Body of pancreas (tissue), 4 donors: Measurements from ENCODE around the gene EHBP1. TPM values are rescaled to one million over a fixed set of nuclear protein-coding genes. Genes with fewer than 3 reads are reported as not detected.
"Not testable (repeated sequence)": the region's sequence is repeated elsewhere in the genome, so short reads cannot be mapped to it uniquely, and the experiment has no call there.

ENCODE experiments used
- ATAC-seq: fragments of 150-250 bp; one replicate; pipeline ENCODE4 v1.9.1; 2016
- DNase-seq, 4 donors: peaks; one replicate each; pipeline ENCODE4 v3.0.0-alpha.2; 2019
- H3K27ac ChIP-seq, 4 donors: fragments of 200-600 bp; sonication (generic); 1 replicate in 3 of 4; 2 replicates in 1 of 4; pipeline versions ENCODE4 v1.5.1 to v1.6.1; 2016 to 2019; ENCODE audit warnings: mild to moderate bottlenecking in 1 of 4, mixed read lengths in 1 of 4, moderate library complexity in 1 of 4
- H3K27me3 ChIP-seq, 2 donors: fragments of 200-600 bp; sonication (generic); one replicate each; pipeline ENCODE4 v1.6.0; 2016; ENCODE audit warnings: mild to moderate bottlenecking in 1 of 2
- H3K36me3 ChIP-seq, 2 donors: fragments of 200-600 bp; sonication (generic); replicated peaks in 1 of 2; 2 replicates each; pipeline ENCODE4 v1.5.1; 2016; ENCODE audit warnings: low read depth in 2 of 2; ENCODE audit not compliant: insufficient read depth in 1 of 2
- H3K4me1 ChIP-seq: fragments of 200-600 bp; sonication (generic); one replicate; pipeline ENCODE4 v1.6.0; 2016
- H3K4me3 ChIP-seq, 2 donors: fragments of 200-600 bp; sonication (generic); 1 replicate in 1 of 2; 2 replicates in 1 of 2; pipeline ENCODE4 v1.5.1; 2016 to 2019
- H3K9me3 ChIP-seq, 3 donors: fragments of 200-600 bp; sonication (generic); 1 replicate in 2 of 3; 2 replicates in 1 of 3; pipeline ENCODE4 v1.5.1; 2016
- POLR2A ChIP-seq, 3 donors: fragments of 450-650 bp; IDR thresholded peaks; one replicate each; pipeline ENCODE4 v1.6.1; 2016; ENCODE audit warnings: antibody characterized with exemption in 3 of 3, mild to moderate bottlenecking in 2 of 3
- whole genome bisulfite sequencing, 2 donors: methylation state at CpG; one replicate each; pipeline ENCODE4 v1.1.5; 2017; 5-methylcytosine and 5-hydroxymethylcytosine counted together
- intact Hi-C: fragments of 100-400 bp; cut with DNase I; formaldehyde crosslinking; loops from one replicate; pipeline ENCODE4 v1.15.1; 2023
- total RNA-seq, 2 donors: library from RNA; depleted of rRNA; stranded (reverse); fragments of >200 nt; gene quantifications; one replicate each; pipeline ENCODE4 v1.1.0, GENCODE V29; 2016
- TF ChIP-seq, protein P1 (sequence below), 7 experiments: fragments of 450-650 bp in 4 of 7; fragments of 200-600 bp in 3 of 7; sonication (generic) in 3 of 7; IDR thresholded peaks; one replicate each; pipeline ENCODE4 v1.5.1; 2016 to 2019; ENCODE audit warnings: antibody characterized with exemption in 7 of 7

The EHBP1 gene
- total RNA-seq, 2 donors from 2014 or later = 43.6 to 45.8 TPM

DNA sequence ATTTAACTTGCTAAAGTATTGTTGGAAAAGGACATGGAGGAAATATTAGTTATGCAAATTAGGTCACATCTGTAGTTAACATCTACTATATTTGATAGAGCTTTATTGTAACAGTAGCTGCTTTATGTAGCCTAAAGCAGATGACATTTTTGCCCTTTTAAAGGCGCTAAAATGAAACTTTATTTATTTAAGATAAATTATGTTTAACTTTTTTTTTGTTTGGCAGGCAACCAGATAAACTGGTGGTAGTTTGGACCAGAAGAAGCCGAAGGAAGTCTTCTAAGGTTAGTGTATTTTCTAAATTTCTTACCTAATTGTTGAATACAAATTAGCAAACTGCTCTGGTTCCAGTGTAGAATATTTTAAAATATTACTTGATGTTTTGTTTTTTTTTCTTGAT is 41.7 kb downstream of the EHBP1 start:
- ATAC-seq = no peak
- Histone ChIP-seq H3K9me3 (no peaks in the 10 kb centered on the region), H3K27me3 (no peaks in the 10 kb centered on the region), H3K4me3 (no peak overlapping the region), H3K4me1 (peaks cover 32% of the 10 kb centered on the region), H3K36me3 (no peaks in the 10 kb centered on the region), H3K27ac (no peak overlapping the region)
- intact Hi-C loops = no loop called here
- no peak for DNase-seq
- TF ChIP-seq, protein P1, sequence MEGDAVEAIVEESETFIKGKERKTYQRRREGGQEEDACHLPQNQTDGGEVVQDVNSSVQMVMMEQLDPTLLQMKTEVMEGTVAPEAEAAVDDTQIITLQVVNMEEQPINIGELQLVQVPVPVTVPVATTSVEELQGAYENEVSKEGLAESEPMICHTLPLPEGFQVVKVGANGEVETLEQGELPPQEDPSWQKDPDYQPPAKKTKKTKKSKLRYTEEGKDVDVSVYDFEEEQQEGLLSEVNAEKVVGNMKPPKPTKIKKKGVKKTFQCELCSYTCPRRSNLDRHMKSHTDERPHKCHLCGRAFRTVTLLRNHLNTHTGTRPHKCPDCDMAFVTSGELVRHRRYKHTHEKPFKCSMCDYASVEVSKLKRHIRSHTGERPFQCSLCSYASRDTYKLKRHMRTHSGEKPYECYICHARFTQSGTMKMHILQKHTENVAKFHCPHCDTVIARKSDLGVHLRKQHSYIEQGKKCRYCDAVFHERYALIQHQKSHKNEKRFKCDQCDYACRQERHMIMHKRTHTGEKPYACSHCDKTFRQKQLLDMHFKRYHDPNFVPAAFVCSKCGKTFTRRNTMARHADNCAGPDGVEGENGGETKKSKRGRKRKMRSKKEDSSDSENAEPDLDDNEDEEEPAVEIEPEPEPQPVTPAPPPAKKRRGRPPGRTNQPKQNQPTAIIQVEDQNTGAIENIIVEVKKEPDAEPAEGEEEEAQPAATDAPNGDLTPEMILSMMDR (IDR thresholded peaks at IDR 0.05) = no peak
- no peak for TF ChIP-seq POLR2A (IDR thresholded peaks at IDR 0.05)
- WGBS, 2 donors = 17 to 18% methylated on average over 2 of the region's 2 CpGs

DNA sequence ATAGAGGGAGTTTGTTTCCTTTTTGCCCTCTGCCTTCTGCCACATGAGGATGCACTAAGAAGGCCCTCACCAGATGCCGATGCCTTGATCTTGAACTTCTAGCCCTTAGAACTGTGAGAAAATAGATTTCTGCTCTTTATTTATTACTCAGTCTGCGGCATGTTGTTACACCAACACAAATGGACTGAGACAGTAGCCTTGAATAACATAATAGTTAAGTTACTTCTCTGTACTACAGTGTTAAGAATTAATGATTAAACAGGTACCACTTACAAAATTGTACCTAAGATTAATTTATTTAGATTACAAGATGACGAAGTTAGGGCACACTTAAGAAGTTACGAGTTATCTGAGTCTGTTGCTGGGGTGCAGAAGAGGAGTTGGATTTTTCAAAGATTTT is 42.4 kb downstream of the EHBP1 start:
- no peak for ATAC-seq
- peaks cover 32% of the 10 kb centered on the region for H3K4me1 ChIP-seq
- no peaks in the 10 kb centered on the region for H3K27me3 ChIP-seq
- H3K9me3 ChIP-seq = no peaks in the 10 kb centered on the region
- H3K4me3 ChIP-seq = no peak overlapping the region
- H3K36me3 ChIP-seq = no peaks in the 10 kb centered on the region
- H3K27ac ChIP-seq = no peak overlapping the region
- no peak for TF ChIP-seq POLR2A (IDR thresholded peaks at IDR 0.05)
- TF ChIP-seq, protein P1 (IDR thresholded peaks at IDR 0.05) = no peak
- no peak for DNase-seq
- 28 to 29% methylated on average over 4 of the region's 4 CpGs for WGBS, 2 donors
- intact Hi-C loops = no loop called here

DNA sequence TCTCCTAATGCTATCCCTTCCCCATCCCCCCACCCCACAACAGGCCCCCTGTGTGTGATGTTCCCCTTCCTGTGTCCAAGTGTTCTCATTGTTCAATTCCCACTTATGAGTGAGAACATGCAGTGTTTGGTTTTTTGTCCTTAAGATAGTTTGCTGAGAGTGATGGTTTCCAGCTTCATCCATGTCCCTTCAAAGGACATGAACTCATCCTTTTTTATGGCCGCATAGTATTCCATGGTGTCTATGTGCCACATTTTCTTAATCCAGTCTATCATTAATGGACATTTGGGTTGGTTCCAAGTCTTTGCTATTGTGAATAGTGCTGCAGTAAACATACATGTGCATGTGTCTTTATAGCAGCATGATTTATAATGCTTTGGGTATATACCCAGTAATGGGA is 43.6 kb downstream of the EHBP1 start:
- H3K36me3 ChIP-seq, H3K4me3 ChIP-seq, ATAC-seq, DNase-seq, H3K9me3 ChIP-seq, H3K27me3 ChIP-seq, H3K27ac ChIP-seq, intact Hi-C loops: not testable (repeated sequence)
- WGBS, 2 donors = 56 to 100% methylated on average over 1 of the region's 1 CpG
- H3K4me1 ChIP-seq = peaks cover 32% of the 10 kb centered on the region

DNA sequence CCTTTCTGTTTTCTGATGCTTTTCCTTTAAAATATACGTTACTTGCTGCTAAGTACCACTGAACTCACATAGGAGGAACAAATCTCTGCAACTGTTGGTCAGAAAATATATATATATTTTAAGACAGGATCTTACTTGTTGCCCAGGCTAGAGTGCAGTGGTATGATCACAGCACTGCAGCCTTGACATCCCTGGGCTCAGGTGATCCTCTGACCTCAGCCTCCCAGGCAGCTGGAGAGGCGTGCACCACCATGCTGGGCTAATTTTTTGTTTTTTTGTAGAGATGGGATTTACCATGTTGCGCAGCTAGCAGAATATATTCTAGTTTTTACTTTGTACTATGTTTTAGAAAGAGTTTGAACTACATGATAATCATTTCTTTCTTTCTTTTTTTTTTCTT is 51.5 kb downstream of the EHBP1 start:
- Histone ChIP-seq H3K27ac (no peak overlapping the region), H3K4me3 (no peak overlapping the region), H3K27me3 (no peaks in the 10 kb centered on the region), H3K9me3 (no peaks in the 10 kb centered on the region), H3K36me3 (no peaks in the 10 kb centered on the region), H3K4me1 (peaks cover 28% of the 10 kb centered on the region)
- TF ChIP-seq, protein P1 (IDR thresholded peaks at IDR 0.05) = no peak
- TF ChIP-seq POLR2A (IDR thresholded peaks at IDR 0.05) = no peak
- intact Hi-C loops = no loop called here
- ATAC-seq (no peak), DNase-seq (no peak)
- WGBS, 2 donors = 96 to 99% methylated on average over 3 of the region's 3 CpGs

DNA sequence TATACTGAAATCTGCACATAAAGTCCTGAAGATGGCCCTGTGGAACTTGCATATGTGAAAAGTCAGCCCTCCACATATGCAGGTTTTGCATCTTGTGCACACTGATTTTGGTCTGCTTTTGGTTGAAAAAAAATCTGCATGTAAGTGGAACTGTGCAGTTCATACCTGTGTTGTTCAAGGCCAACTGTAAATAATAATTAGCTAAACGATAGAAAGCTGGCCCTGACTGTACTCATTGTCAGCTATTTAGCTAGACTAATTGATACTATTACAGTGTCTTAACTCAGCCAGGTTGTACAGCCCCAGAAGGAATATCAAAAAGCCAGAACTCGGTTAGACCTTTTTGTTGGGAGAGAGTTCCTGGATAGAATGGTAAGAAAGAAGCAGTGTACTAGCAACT is 54.5 kb downstream of the EHBP1 start:
- Histone ChIP-seq H3K4me3 (no peak overlapping the region), H3K4me1 (peaks cover 28% of the 10 kb centered on the region), H3K27ac (peak overlapping the region in 2 of 4 donors; percentile 36 to 37), H3K27me3 (no peaks in the 10 kb centered on the region), H3K9me3 (no peaks in the 10 kb centered on the region), H3K36me3 (no peaks in the 10 kb centered on the region)
- TF ChIP-seq POLR2A (IDR thresholded peaks at IDR 0.05) = no peak
- TF ChIP-seq, protein P1 (IDR thresholded peaks at IDR 0.05) = no peak
- WGBS, 2 donors = 17 to 19% methylated on average over 2 of the region's 2 CpGs
- peak; percentile 58 for ATAC-seq
- no peak for DNase-seq
- intact Hi-C loops = no loop called here
